Stimulated activated CD8-positive, alpha-beta memory T cell treated with anti-CD3 and anti-CD28 coated beads, Interleukin-7, amount 100 ng/mL, for 48 hours (primary cell): Measurements from ENCODE around the gene DOK6.
"Not testable (repeated sequence)": the region's sequence is repeated elsewhere in the genome, so short reads cannot be mapped to it uniquely, and the experiment has no call there.

Source experiments
- DNase-seq, 2 donors: peaks; one replicate each; pipeline ENCODE4 v3.0.0-alpha.2; 2020; ENCODE audit warnings: low read depth in 1 of 2; ENCODE audit errors: extremely low read depth in 1 of 2

The DOK6 gene

GRCh38 chr18:69844656-69845055 is 444.0 kb downstream of the DOK6 start:
- DNase-seq, result no peak

GRCh38 chr18:69845593-69846506 is 445.2 kb downstream of the DOK6 start:
- no peak for DNase-seq

GRCh38 chr18:69853051-69853450 is 452.4 kb downstream of the DOK6 start:
- DNase-seq, result no peak

GRCh38 chr18:69854455-69854854 is 453.8 kb downstream of the DOK6 start:
- no peak for DNase-seq

GRCh38 chr18:69858897-69859296 is 458.2 kb downstream of the DOK6 start:
- no peak for DNase-seq

- not testable (repeated sequence) for DNase-seq
These were observed 464.1 kb downstream of the DOK6 start for GRCh38 chr18:69864802-69865201.

- no peak for DNase-seq
These were observed 465.1 kb downstream of the DOK6 start for GRCh38 chr18:69865776-69866175.

- no peak for DNase-seq
These were observed 465.5 kb downstream of the DOK6 start for GRCh38 chr18:69866212-69866611.

- no peak for DNase-seq
These were observed 470.0 kb downstream of the DOK6 start for GRCh38 chr18:69870736-69871135.

GRCh38 chr18:69871363-69871762 is 470.7 kb downstream of the DOK6 start:
- no peak for DNase-seq

- no peak for DNase-seq
These were observed 472.0 kb downstream of the DOK6 start for GRCh38 chr18:69872661-69873060.

- DNase-seq, result no peak
These were observed 473.4 kb downstream of the DOK6 start for GRCh38 chr18:69874058-69874457.

- DNase-seq, result no peak
These were observed 475.8 kb downstream of the DOK6 start for GRCh38 chr18:69876490-69876889.

- DNase-seq, result no peak
These were observed 477.7 kb downstream of the DOK6 start for GRCh38 chr18:69878213-69878933.

- DNase-seq, result not testable (repeated sequence)
These were observed 478.4 kb downstream of the DOK6 start for GRCh38 chr18:69879051-69879450.

GRCh38 chr18:69880083-69880482 is 479.4 kb downstream of the DOK6 start:
- no peak for DNase-seq

- no peak for DNase-seq
These were observed 482.4 kb downstream of the DOK6 start for GRCh38 chr18:69882965-69883668.

GRCh38 chr18:69883781-69884180 is 483.1 kb downstream of the DOK6 start:
- DNase-seq, result no peak

- DNase-seq, result no peak
These were observed 484.7 kb downstream of the DOK6 start for GRCh38 chr18:69885355-69885754.

- DNase-seq, result peak in 1 of 2 donors; percentile 73
These were observed 485.3 kb downstream of the DOK6 start for GRCh38 chr18:69885841-69886531.

GRCh38 chr18:69887256-69887655 is 486.6 kb downstream of the DOK6 start:
- DNase-seq, result no peak
